Hepatocyte (in vitro differentiated cells): Measurements from ENCODE around the gene HSD17B3. TPM values are rescaled to one million over a fixed set of nuclear protein-coding genes. Genes with fewer than 3 reads are reported as not detected.
"Not testable (repeated sequence)": the region's sequence is repeated elsewhere in the genome, so short reads cannot be mapped to it uniquely, and the experiment has no call there.

ENCODE experiments used
- DNase-seq: peaks from one replicate; pipeline ENCODE4 v3.0.0-alpha.2; 2016; ENCODE audit warnings: low spot score
- H2AFZ ChIP-seq: fragments of 200-600 bp; sonication (generic); 2 replicates; pipeline ENCODE4 v1.6.0; 2016; ENCODE audit warnings: antibody characterized with exemption, mild to moderate bottlenecking
- H3K27ac ChIP-seq: fragments of 200-600 bp; sonication (generic); 2 replicates; pipeline ENCODE4 v1.5.1; 2016; ENCODE audit warnings: mild to moderate bottlenecking
- H3K27me3 ChIP-seq: fragments of 200-600 bp; sonication (generic); 2 replicates; pipeline ENCODE4 v1.6.1; 2016
- H3K36me3 ChIP-seq: fragments of 200-600 bp; sonication (generic); replicated peaks from 2 replicates; pipeline ENCODE4 v1.5.1; 2016; ENCODE audit warnings: low read depth; ENCODE audit not compliant: insufficient read depth
- H3K4me1 ChIP-seq: fragments of 200-600 bp; sonication (generic); 2 replicates; pipeline ENCODE4 v1.5.1; 2016; ENCODE audit warnings: mild to moderate bottlenecking, moderate library complexity; ENCODE audit not compliant: insufficient read depth
- H3K4me2 ChIP-seq: fragments of 200-600 bp; sonication (generic); 2 replicates; pipeline ENCODE4 v1.6.0; 2016
- H3K4me3 ChIP-seq: fragments of 200-600 bp; sonication (generic); 2 replicates; pipeline ENCODE4 v1.5.1; 2016; ENCODE audit warnings: mild to moderate bottlenecking
- H3K79me2 ChIP-seq: fragments of 200-600 bp; sonication (generic); 2 replicates; pipeline ENCODE4 v1.6.0; 2017; ENCODE audit warnings: mild to moderate bottlenecking
- H3K9me2 ChIP-seq: fragments of 200-600 bp; sonication (generic); replicated peaks from 2 replicates; pipeline ENCODE4 v1.6.0; 2017; ENCODE audit warnings: mild to moderate bottlenecking; ENCODE audit not compliant: insufficient read depth
- H3K9me3 ChIP-seq: fragments of 200-600 bp; sonication (generic); 2 replicates; pipeline ENCODE4 v1.5.1; 2016; ENCODE audit warnings: low read depth, mild to moderate bottlenecking
- H4K20me1 ChIP-seq: fragments of 200-600 bp; sonication (generic); 2 replicates; pipeline ENCODE4 v1.6.0; 2016; ENCODE audit warnings: mild to moderate bottlenecking; ENCODE audit not compliant: insufficient read depth, poor library complexity, severe bottlenecking
- CTCF ChIP-seq: fragments of 200-600 bp; sonication (generic); IDR thresholded peaks from 2 replicates; pipeline ENCODE4 v1.5.1; 2016; ENCODE audit warnings: antibody characterized with exemption, mild to moderate bottlenecking; ENCODE audit not compliant: poor library complexity
- EZH2 ChIP-seq: fragments of 200-600 bp; sonication (generic); IDR thresholded peaks from 2 replicates; pipeline ENCODE4 v1.6.1; 2016; ENCODE audit warnings: antibody characterized with exemption, mild to moderate bottlenecking, borderline replicate concordance
- EZH2phosphoT487 ChIP-seq: fragments of 200-600 bp; sonication (generic); IDR thresholded peaks from one replicate; pipeline ENCODE4 v1.6.1; 2018; ENCODE audit warnings: antibody characterized with exemption, mild to moderate bottlenecking, low read depth, moderate library complexity; ENCODE audit not compliant: unreplicated experiment, severe bottlenecking
- WGBS: methylation state at CpG from one replicate; pipeline ENCODE4 v1.1.6; 2016; ENCODE audit warnings: low lambda C conversion rate; ENCODE audit errors: missing lambda C conversion rate; 5-methylcytosine and 5-hydroxymethylcytosine counted together
- polyA plus RNA-seq: library from polyadenylated mRNA; unstranded; fragments of >200 nt; fragmentation: Nextera tagmentation; extraction: Ambion mirVana; gene quantifications from 2 replicates; pipeline ENCODE4 v1.2.1, GENCODE V29; 2016
- total RNA-seq: library from RNA; depleted of rRNA; stranded (reverse); fragments of >200 nt; gene quantifications from 2 replicates; pipeline ENCODE4 v1.2.3, GENCODE V29; 2014

Gene HSD17B3
- total and polyA plus RNA-seq, 2 experiments from 2014 or later: 0.67 to 0.74 TPM

DNA sequence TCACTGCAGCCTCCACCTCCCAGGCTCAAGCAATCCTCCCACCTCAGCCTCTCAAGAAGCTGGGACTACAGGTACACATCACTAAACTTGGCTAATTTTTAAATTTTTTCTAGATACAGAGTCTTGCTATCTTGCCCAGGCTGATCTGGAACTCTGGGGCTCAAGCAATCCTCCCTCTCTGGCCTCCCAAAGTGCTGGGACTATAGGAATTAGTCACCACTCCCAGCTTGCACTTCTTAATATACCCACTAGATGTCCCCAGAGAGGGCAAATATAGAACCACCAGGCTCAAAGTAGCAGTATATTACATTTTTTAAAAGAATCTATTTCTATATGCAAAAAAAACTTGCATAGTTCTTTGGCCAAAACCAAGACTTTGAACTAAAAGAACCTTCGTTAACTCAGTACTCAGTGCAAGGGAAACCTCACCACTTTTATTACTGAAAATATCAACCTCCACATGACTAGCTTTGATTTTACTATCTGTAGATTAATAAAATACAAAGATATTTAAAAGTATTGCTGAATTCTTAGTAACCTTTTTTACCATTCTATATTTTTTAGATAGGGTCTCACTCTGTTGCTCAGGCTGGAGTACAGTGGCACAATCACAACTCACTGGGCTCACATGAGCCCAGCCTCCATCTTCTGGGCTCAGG is 25.8 kb upstream of the HSD17B3 start:
- H3K4me3 ChIP-seq: no peak overlapping the region
- no peak overlapping the region for H2AFZ ChIP-seq
- peak; percentile 80 for DNase-seq
- H3K27ac ChIP-seq: no peak overlapping the region
- no peaks in the 10 kb centered on the region for H3K9me3 ChIP-seq
- H3K79me2 ChIP-seq: peaks cover 2% of the 10 kb centered on the region
- H3K4me1 ChIP-seq: no peaks in the 10 kb centered on the region
- no peak overlapping the region for H3K4me2 ChIP-seq
- no peaks in the 10 kb centered on the region for H3K36me3 ChIP-seq
- 74% methylated on average over 1 of the region's 1 CpG for WGBS
- H3K27me3 ChIP-seq: no peaks in the 10 kb centered on the region
- H4K20me1 ChIP-seq: no peaks in the 10 kb centered on the region
- H3K9me2 ChIP-seq: no peaks in the 10 kb centered on the region
- TF ChIP-seq CTCF (peak; percentile 78), EZH2 (no peak), EZH2phosphoT487 (no peak)

DNA sequence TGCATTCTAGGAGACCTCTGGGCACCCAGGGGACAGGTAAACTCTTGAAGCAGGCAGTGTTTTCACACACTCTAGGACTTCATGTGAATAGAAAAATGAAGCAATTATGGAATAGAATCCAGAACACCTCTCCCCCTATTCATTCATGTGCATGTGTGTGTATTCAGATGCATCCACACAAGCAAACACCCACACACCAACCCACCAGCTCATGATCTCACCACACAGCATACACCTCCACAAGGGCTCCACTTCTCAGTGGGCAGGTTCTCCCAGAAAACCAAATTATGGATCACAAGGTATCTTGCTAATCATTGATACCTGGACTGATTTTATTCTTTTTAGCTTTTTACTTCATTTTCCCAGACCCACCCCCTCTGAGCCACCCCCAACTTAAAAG is 21.2 kb upstream of the HSD17B3 start:
- Histone ChIP-seq H3K4me3 (no peak overlapping the region), H3K4me2 (no peak overlapping the region), H4K20me1 (no peaks in the 10 kb centered on the region), H2AFZ (no peak overlapping the region), H3K27me3 (no peaks in the 10 kb centered on the region), H3K79me2 (peaks cover 2% of the 10 kb centered on the region), H3K27ac (peak overlapping the region; percentile 26), H3K9me2 (no peaks in the 10 kb centered on the region), H3K4me1 (no peaks in the 10 kb centered on the region), H3K9me3 (no peaks in the 10 kb centered on the region), H3K36me3 (no peaks in the 10 kb centered on the region)
- no peak for TF ChIP-seq EZH2phosphoT487
- no peak for TF ChIP-seq EZH2
- no peak for TF ChIP-seq CTCF
- no peak for DNase-seq

- not testable (repeated sequence) for H3K27ac ChIP-seq, H3K9me3 ChIP-seq, H4K20me1 ChIP-seq, H3K27me3 ChIP-seq, H3K9me2 ChIP-seq, H3K79me2 ChIP-seq, H3K36me3 ChIP-seq, H3K4me3 ChIP-seq, H3K4me1 ChIP-seq, DNase-seq, H2AFZ ChIP-seq, H3K4me2 ChIP-seq
- WGBS: 54% methylated on average over 5 of the region's 5 CpGs
Measured at GRCh38 chr9:96322736-96323135, 20.8 kb upstream of the HSD17B3 start.

- H3K4me1 ChIP-seq, H3K79me2 ChIP-seq, DNase-seq, H3K36me3 ChIP-seq, H3K9me3 ChIP-seq, H3K9me2 ChIP-seq, H4K20me1 ChIP-seq, H3K27me3 ChIP-seq, H3K4me2 ChIP-seq, H3K4me3 ChIP-seq, H2AFZ ChIP-seq, H3K27ac ChIP-seq: not testable (repeated sequence)
- WGBS: 96% methylated on average over 3 of the region's 3 CpGs
Measured at GRCh38 chr9:96322210-96322609, 20.2 kb upstream of the HSD17B3 start.
